ENCODE results near the gene SPATA7. TPM values are rescaled to one million over a fixed set of nuclear protein-coding genes. Genes with fewer than 3 reads are reported as not detected.
A peak's percentile ranks its signal among the peaks of the same experiment; 100 is the strongest.

Gene SPATA7
- total RNA-seq, 5 donors from 2014 or later (not counting 1 experiment from before 2014, with no cell fraction given), result 2.4 to 4.3 (median 3.5) TPM

- ChIA-PET POLR2A (no interaction called here), CTCF (no interaction called here)
- Histone ChIP-seq H3K4me1 (ENCODE audit: control insufficient read depth in 1 of 2, extremely low read depth in 1 of 2, insufficient read depth in 2 of 2, low read length in 2 of 2) (no peaks in the 10 kb centered on the region), H3K9me3 (no peaks in the 10 kb centered on the region), H3K27ac (ENCODE audit: low read length) (no peak overlapping the region), H3K27me3 (replicated peaks in 1 of 2; ENCODE audit: control insufficient read depth in 2 of 2, extremely low read depth in 1 of 2, insufficient read depth in 2 of 2, low read length in 1 of 2) (no peaks in the 10 kb centered on the region), H3K4me3 (ENCODE audit: control insufficient read depth in 1 of 2, extremely low read depth in 1 of 2, low read length in 1 of 2) (no peak overlapping the region), H3K36me3 (ENCODE audit: control insufficient read depth in 2 of 2, extremely low read depth in 1 of 2, insufficient read depth in 1 of 2, low read length in 1 of 2) (no peaks in the 10 kb centered on the region)
- Mint-ChIP-seq H3K27me3 (no peaks in the 10 kb centered on the region), H3K4me1 (no peaks in the 10 kb centered on the region), H3K9me3 (peaks cover 0 to 2% (median 0%) of the 10 kb centered on the region in 3 donors), H3K4me3 (no peak overlapping the region), H3K36me3 (peaks cover 18% of the 10 kb centered on the region), H3K27ac (no peak overlapping the region)
- DNase-seq, result no peak
- WGBS (ENCODE audit: insufficient coverage), result no CpG with 5 or more reads among the region's 3 CpGs
- ATAC-seq (replicated peaks in 1 of 4), result no peak
These were observed 37.6 kb downstream of the SPATA7 start for GRCh38 chr14:88422919-88423650.

GRCh38 chr14:88424573-88424972 is 39.1 kb downstream of the SPATA7 start:
- Mint-ChIP-seq H3K4me1 (no peaks in the 10 kb centered on the region), H3K4me3 (no peak overlapping the region), H3K27ac (no peak overlapping the region), H3K36me3 (peaks cover 16% of the 10 kb centered on the region), H3K27me3 (no peaks in the 10 kb centered on the region), H3K9me3 (no peaks in the 10 kb centered on the region)
- Histone ChIP-seq H3K27ac (ENCODE audit: low read length) (no peak overlapping the region), H3K9me3 (no peaks in the 10 kb centered on the region), H3K4me3 (ENCODE audit: control insufficient read depth in 1 of 2, extremely low read depth in 1 of 2, low read length in 1 of 2) (no peak overlapping the region), H3K27me3 (replicated peaks in 1 of 2; ENCODE audit: control insufficient read depth in 2 of 2, extremely low read depth in 1 of 2, insufficient read depth in 2 of 2, low read length in 1 of 2) (no peaks in the 10 kb centered on the region), H3K36me3 (ENCODE audit: control insufficient read depth in 2 of 2, extremely low read depth in 1 of 2, insufficient read depth in 1 of 2, low read length in 1 of 2) (no peaks in the 10 kb centered on the region), H3K4me1 (ENCODE audit: control insufficient read depth in 1 of 2, extremely low read depth in 1 of 2, insufficient read depth in 2 of 2, low read length in 2 of 2) (no peaks in the 10 kb centered on the region)
- CTCF ChIA-PET, result no interaction called here
- ATAC-seq (replicated peaks in 1 of 4) (no peak), DNase-seq (no peak)
- POLR2A ChIA-PET, result no interaction called here

- 94% methylated on average over 5 of the region's 7 CpGs for WGBS (ENCODE audit: insufficient coverage)
- ChIA-PET POLR2A (no interaction called here), CTCF (no interaction called here)
- H3K9me3 ChIP-seq, result no peaks in the 10 kb centered on the region
- ATAC-seq (replicated peaks in 1 of 4), result no peak
- H3K4me3 Mint-ChIP-seq, result no peak overlapping the region
- H3K27me3 ChIP-seq (replicated peaks in 1 of 2; ENCODE audit: control insufficient read depth in 2 of 2, extremely low read depth in 1 of 2, insufficient read depth in 2 of 2, low read length in 1 of 2), result no peaks in the 10 kb centered on the region
- no peaks in the 10 kb centered on the region for H3K9me3 Mint-ChIP-seq
- DNase-seq, result no peak
- peaks cover 9% of the 10 kb centered on the region for H3K36me3 Mint-ChIP-seq
- H3K4me1 Mint-ChIP-seq, result no peaks in the 10 kb centered on the region
- H3K27ac ChIP-seq (ENCODE audit: low read length), result no peak overlapping the region
- H3K27ac Mint-ChIP-seq, result no peak overlapping the region
- no peaks in the 10 kb centered on the region for H3K27me3 Mint-ChIP-seq
- no peaks in the 10 kb centered on the region for H3K4me1 ChIP-seq (ENCODE audit: control insufficient read depth in 1 of 2, extremely low read depth in 1 of 2, insufficient read depth in 2 of 2, low read length in 2 of 2)
- no peaks in the 10 kb centered on the region for H3K36me3 ChIP-seq (ENCODE audit: control insufficient read depth in 2 of 2, extremely low read depth in 1 of 2, insufficient read depth in 1 of 2, low read length in 1 of 2)
- no peak overlapping the region for H3K4me3 ChIP-seq (ENCODE audit: control insufficient read depth in 1 of 2, extremely low read depth in 1 of 2, low read length in 1 of 2)
These were observed 40.8 kb downstream of the SPATA7 start for GRCh38 chr14:88426271-88426670.

- Histone ChIP-seq H3K9me3 (no peaks in the 10 kb centered on the region), H3K4me3 (ENCODE audit: control insufficient read depth in 1 of 2, extremely low read depth in 1 of 2, low read length in 1 of 2) (no peak overlapping the region), H3K27ac (ENCODE audit: low read length) (no peak overlapping the region), H3K36me3 (ENCODE audit: control insufficient read depth in 2 of 2, extremely low read depth in 1 of 2, insufficient read depth in 1 of 2, low read length in 1 of 2) (no peaks in the 10 kb centered on the region), H3K4me1 (ENCODE audit: control insufficient read depth in 1 of 2, extremely low read depth in 1 of 2, insufficient read depth in 2 of 2, low read length in 2 of 2) (no peaks in the 10 kb centered on the region), H3K27me3 (replicated peaks in 1 of 2; ENCODE audit: control insufficient read depth in 2 of 2, extremely low read depth in 1 of 2, insufficient read depth in 2 of 2, low read length in 1 of 2) (no peaks in the 10 kb centered on the region)
- ChIA-PET CTCF (no interaction called here), POLR2A (no interaction called here)
- no CpG with 5 or more reads among the region's 2 CpGs for WGBS (ENCODE audit: insufficient coverage)
- H3K36me3 Mint-ChIP-seq, result peaks cover 16% of the 10 kb centered on the region
- DNase-seq (no peak), ATAC-seq (replicated peaks in 1 of 4) (no peak)
- H3K9me3 Mint-ChIP-seq, result no peaks in the 10 kb centered on the region
- no peak overlapping the region for H3K4me3 Mint-ChIP-seq
- H3K27ac Mint-ChIP-seq, result no peak overlapping the region
- no peaks in the 10 kb centered on the region for H3K4me1 Mint-ChIP-seq
- H3K27me3 Mint-ChIP-seq, result no peaks in the 10 kb centered on the region
These were observed 45.5 kb downstream of the SPATA7 start for GRCh38 chr14:88430976-88431375.

GRCh38 chr14:88437658-88438057 is 52.2 kb downstream of the SPATA7 start:
- CTCF ChIA-PET, result interaction anchor here in 1 of 2 donors (0.8 kb wide), 1 partner anchor 10 kb away, joined by 3 read pairs; no protein-coding TSS in a partner anchor
- Mint-ChIP-seq H3K27me3 (no peaks in the 10 kb centered on the region), H3K4me3 (no peak overlapping the region), H3K27ac (no peak overlapping the region), H3K4me1 (no peaks in the 10 kb centered on the region), H3K36me3 (peaks cover 30% of the 10 kb centered on the region), H3K9me3 (peaks cover 0 to 4% (median 0%) of the 10 kb centered on the region in 3 donors)
- DNase-seq (peak in 1 of 35 experiments; percentile 2), ATAC-seq (replicated peaks in 1 of 4) (no peak)
- 100% methylated on average over 3 of the region's 5 CpGs for WGBS (ENCODE audit: insufficient coverage)
- Histone ChIP-seq H3K27ac (ENCODE audit: low read length) (no peak overlapping the region), H3K9me3 (no peaks in the 10 kb centered on the region), H3K27me3 (replicated peaks in 1 of 2; ENCODE audit: control insufficient read depth in 2 of 2, extremely low read depth in 1 of 2, insufficient read depth in 2 of 2, low read length in 1 of 2) (no peaks in the 10 kb centered on the region), H3K4me1 (ENCODE audit: control insufficient read depth in 1 of 2, extremely low read depth in 1 of 2, insufficient read depth in 2 of 2, low read length in 2 of 2) (no peaks in the 10 kb centered on the region), H3K4me3 (ENCODE audit: control insufficient read depth in 1 of 2, extremely low read depth in 1 of 2, low read length in 1 of 2) (no peak overlapping the region), H3K36me3 (ENCODE audit: control insufficient read depth in 2 of 2, extremely low read depth in 1 of 2, insufficient read depth in 1 of 2, low read length in 1 of 2) (peaks cover 0 to 2% of the 10 kb centered on the region in 2 donors)
- POLR2A ChIA-PET, result no interaction called here

GRCh38 chr14:88439088-88439487 is 53.6 kb downstream of the SPATA7 start:
- peaks cover 0 to 4% (median 1%) of the 10 kb centered on the region in 3 donors for H3K9me3 Mint-ChIP-seq
- DNase-seq (no peak), ATAC-seq (replicated peaks in 1 of 4) (no peak)
- ChIA-PET POLR2A (interaction anchor here in 1 of 2 donors (0.6 kb wide), 1 partner anchor 105 kb away, joined by 3 read pairs; no protein-coding TSS in a partner anchor), CTCF (no interaction called here)
- H3K36me3 Mint-ChIP-seq, result peaks cover 37% of the 10 kb centered on the region
- no peaks in the 10 kb centered on the region for H3K4me1 Mint-ChIP-seq
- H3K27me3 Mint-ChIP-seq, result no peaks in the 10 kb centered on the region
- H3K27ac ChIP-seq (ENCODE audit: low read length), result no peak overlapping the region
- no peaks in the 10 kb centered on the region for H3K4me1 ChIP-seq (ENCODE audit: control insufficient read depth in 1 of 2, extremely low read depth in 1 of 2, insufficient read depth in 2 of 2, low read length in 2 of 2)
- no peaks in the 10 kb centered on the region for H3K9me3 ChIP-seq
- H3K36me3 ChIP-seq (ENCODE audit: control insufficient read depth in 2 of 2, extremely low read depth in 1 of 2, insufficient read depth in 1 of 2, low read length in 1 of 2), result peaks cover 0 to 2% of the 10 kb centered on the region in 2 donors
- H3K27me3 ChIP-seq (replicated peaks in 1 of 2; ENCODE audit: control insufficient read depth in 2 of 2, extremely low read depth in 1 of 2, insufficient read depth in 2 of 2, low read length in 1 of 2), result no peaks in the 10 kb centered on the region
- H3K4me3 Mint-ChIP-seq, result no peak overlapping the region
- no CpG with 5 or more reads among the region's 2 CpGs for WGBS (ENCODE audit: insufficient coverage)
- H3K4me3 ChIP-seq (ENCODE audit: control insufficient read depth in 1 of 2, extremely low read depth in 1 of 2, low read length in 1 of 2), result no peak overlapping the region
- H3K27ac Mint-ChIP-seq, result no peak overlapping the region

Measured in T-cell (primary cell).